HS-5 (cell line): ENCODE data around the gene LGALS14.
"Not testable (repeated sequence)": the region's sequence is repeated elsewhere in the genome, so short reads cannot be mapped to it uniquely, and the experiment has no call there.

ENCODE experiments used
- DNase-seq: peaks from one replicate; pipeline ENCODE4 v3.0.0-alpha.2; 2012; ENCODE audit warnings: low read depth

The LGALS14 gene

DNA sequence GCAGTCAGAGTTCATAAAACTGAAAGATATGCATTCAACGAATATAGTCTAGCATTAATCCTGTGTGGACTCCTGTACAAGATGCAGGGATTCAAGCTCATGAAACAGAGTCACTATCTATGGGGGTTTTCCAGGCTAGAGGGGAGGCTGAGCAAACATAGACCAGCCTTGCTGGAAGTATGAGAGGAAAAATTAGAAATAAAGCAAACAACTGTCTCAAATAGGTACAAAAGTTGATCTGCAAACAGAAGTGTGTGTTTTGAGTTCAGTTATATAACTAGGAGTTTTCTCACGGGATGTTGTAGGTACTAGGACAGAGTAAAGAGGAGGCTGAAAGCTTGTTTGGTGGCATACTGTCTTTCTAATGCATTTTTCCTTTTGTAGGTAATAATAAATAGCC lies 8.5 kb upstream of the LGALS14 start:
- no peak for DNase-seq

DNA sequence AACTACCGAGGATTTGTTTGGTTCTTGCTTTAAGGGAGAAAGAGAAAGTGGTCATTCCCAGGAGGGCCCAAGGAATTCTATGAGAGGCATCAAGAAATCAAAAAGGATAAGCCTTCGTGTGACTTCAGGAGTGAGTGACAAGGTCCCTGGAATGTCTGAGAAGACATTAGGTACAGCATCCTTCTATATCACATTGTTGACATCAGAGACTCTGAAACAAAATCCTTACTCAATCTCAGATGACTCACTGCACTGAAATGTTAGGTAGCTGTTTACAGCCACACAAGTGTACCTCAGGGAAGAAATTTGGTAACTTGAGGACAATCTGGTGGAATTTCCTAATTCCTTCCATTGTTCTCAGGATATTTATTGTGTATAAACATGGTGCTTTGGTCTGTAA lies 7.9 kb upstream of the LGALS14 start:
- DNase-seq, result no peak

DNA sequence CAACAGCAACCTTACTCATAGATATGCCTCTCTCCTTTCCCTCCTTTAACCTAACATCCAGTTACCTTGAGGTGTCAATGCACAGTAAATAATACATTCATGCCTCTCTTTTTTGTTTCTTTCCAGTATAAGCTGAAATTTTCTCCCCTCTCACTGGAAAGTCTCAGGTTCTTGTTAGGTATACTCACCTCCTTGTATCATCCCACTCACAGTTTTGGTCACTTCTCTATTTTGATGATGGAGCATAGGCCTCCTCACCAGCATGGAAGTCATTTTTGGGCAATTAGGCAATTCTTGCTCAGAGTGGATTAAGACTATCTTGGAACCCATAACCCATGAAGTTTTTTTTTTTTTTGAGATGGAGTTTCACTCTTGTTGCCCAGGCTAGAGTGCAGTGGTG lies 5.7 kb upstream of the LGALS14 start:
- no peak for DNase-seq

GRCh38 chr19:39701291-39701690 lies 3.0 kb upstream of the LGALS14 start:
- DNase-seq, result no peak

GRCh38 chr19:39705578-39706188 lies 1.4 kb downstream of the LGALS14 start:
- no peak for DNase-seq

DNA sequence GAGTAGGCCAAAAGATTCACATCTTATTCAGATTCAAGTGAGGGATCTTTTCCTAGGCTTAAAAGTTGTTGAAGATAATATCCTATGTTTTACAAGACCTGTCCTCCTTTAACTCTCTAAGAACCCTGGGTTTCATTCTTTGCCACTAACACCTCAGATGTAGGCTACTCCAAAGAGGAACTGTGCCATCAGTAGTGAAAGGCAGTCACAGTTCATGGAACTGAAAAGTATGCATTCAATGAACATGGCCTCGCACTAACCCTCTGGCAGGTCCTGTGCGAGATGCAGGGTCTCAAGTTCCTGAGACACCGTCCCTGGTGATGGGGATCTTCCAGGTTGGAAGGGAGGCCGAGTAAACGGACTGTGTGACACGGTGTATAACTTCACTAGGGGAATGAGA lies 4.3 kb downstream of the LGALS14 start:
- DNase-seq, result no peak

- DNase-seq, result no peak
These were observed 5.0 kb downstream of the LGALS14 start for GRCh38 chr19:39709026-39709872.

GRCh38 chr19:39710333-39710890 lies 6.1 kb downstream of the LGALS14 start:
- no peak for DNase-seq

- not testable (repeated sequence) for DNase-seq
These were observed 15.9 kb downstream of the LGALS14 start for GRCh38 chr19:39720144-39720543.

DNA sequence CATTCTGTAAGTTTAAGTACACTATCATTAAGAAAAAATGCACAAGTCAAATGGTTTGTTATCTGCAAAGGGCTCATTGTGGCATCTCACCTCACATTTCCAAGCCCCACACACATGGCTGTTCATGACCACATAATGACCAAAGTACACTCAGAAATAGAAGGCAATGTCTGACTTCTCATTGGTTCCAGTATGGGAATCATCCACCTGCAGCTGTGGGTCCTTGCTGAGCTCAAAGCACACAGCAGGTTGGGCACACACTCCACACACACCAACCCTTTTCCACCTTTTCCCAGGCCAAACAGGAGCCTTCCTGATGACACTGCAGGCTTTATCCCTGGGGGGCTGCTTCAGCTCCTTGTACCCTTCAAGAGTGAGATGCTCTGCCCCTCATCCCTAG lies 21.7 kb downstream of the LGALS14 start:
- DNase-seq, result no peak

- DNase-seq, result no peak
These were observed 23.0 kb downstream of the LGALS14 start for GRCh38 chr19:39727070-39727800.

DNA sequence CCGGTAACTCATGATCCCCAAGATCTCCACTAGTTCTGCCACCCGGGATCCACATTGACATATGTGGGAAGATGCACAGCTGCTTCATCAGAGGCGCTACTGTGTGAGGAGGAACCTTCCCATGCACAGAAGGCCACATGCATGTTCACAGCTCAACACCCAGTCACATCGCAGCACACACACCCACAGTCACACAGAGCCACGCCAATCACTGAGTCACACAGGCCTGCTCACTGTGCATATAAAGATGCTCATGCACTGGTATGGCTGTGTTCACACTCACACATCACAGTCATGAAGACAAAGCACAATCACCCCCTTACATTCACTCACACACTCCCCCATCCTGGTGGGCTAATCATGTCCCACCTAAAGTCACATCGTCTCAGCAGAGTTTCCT lies 23.8 kb downstream of the LGALS14 start:
- no peak for DNase-seq

- no peak for DNase-seq
These were observed 25.3 kb downstream of the LGALS14 start for GRCh38 chr19:39729594-39729993.

DNA sequence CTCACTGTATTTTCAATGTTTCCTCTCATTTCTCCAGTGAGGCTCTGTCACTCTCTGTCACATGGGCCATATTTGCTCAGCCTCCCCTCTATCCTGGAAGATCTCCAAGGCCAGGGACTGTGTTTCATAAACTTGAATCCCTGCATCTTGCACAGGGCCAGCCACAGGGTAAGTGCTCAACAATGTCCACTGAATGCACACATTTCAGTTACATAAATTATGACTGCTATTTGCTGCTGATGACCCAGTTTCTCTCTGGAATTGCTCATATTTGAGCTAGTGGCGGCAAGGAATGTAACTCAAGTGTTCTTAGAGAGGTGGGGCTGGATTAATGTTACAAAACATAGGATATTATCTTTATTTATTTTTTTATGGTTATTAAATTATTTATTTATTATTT lies 27.4 kb downstream of the LGALS14 start:
- no peak for DNase-seq

DNA sequence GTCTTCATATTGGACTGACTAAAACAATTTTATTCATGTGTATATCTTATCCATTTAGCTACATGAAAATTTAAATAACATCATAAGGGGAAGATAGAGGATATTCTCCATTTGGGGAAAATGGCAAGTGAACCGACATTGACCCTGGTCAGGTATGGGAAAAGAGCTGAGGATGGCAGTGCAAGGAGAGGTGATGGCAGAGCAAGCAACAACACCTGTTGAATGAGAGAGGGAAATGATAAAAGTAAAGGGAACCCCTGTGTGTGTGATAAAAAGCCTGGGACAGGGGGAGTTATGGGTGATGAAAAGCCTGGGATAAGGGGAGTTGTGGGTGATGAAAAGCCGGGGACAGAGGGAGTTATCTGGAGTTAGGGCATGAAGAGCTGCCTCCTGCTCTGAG lies 29.6 kb downstream of the LGALS14 start:
- no peak for DNase-seq

DNA sequence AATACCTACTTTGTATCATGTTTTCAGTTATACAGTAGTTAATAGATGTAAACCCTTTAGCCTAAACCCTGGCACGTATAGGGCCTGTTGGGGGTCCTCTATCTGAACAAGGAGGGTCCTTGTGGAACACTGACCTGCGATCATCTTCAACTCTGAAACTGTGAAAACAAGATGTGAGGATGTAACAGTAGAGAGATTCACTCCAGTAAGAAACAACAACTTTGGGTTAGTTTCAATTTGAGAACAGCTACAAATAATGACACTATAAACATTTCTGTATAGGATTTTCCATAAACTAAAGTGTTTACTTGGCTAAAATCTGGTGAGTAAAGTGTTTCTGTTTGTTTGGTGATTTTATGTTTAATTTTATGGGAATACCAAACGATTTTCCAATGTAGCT lies 31.4 kb downstream of the LGALS14 start:
- no peak for DNase-seq

GRCh38 chr19:39736088-39736487 lies 31.8 kb downstream of the LGALS14 start:
- DNase-seq, result no peak

DNA sequence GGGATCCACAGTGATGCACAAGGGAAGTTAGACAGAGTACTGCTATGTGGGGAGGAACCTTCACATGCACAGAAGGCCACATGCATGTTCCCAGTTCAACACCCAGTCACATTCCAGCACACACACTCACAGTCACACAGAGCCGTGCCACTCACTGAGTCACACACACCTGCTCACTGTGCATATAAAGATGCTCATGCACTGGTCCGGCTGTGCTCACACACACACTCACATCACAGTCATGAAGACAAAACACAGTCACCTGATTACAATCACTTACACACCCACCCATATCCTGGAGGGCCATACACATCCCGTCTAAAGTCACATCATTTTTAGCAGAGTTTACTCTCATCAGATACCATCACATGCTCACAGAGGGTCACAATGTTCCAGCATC lies 33.1 kb downstream of the LGALS14 start:
- no peak for DNase-seq

DNA sequence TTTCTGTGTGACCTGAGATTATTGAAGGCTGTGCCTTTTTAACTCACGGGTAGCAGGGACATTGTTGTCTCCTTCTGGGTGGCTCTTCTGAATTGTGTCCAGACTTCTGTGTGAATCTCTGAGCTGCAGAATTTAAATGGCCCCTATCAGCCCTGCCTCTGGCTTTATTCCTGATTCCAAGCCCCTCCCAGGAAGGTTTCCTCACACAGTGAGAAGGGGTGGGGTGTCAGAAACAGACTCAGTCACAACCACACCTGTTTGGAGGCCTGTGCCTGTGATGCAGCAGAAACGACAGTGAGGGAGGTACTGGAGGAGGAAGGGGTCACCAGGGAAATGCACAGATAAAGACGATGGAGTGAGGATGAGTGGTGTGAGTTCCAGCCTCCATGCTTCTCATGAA lies 33.6 kb downstream of the LGALS14 start, which contains the start of gene CLC:
CLC (minus strand) TSS at position 139 of the 400 bp plus-strand sequence; CDS start at position 62, 77 bp downstream.
- no peak for DNase-seq

DNA sequence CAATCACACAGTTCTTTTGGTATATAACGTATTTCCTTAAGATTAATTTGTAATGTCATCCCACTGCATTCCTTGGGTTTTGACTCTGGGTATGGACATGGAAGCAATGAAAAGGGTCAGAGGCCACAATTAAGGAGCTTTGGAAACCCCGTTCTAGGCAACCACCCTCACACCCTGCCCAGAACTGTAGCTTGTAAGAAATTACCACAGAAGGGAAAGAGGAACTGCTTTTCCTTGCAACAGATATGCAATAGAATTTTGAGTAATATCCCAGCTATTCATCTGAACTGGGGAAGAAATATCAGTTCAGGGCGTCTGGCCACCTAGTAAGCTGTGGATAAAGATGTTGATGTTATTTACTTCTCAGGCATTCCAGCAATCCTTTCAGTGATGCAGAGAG lies 34.5 kb downstream of the LGALS14 start:
- no peak for DNase-seq

DNA sequence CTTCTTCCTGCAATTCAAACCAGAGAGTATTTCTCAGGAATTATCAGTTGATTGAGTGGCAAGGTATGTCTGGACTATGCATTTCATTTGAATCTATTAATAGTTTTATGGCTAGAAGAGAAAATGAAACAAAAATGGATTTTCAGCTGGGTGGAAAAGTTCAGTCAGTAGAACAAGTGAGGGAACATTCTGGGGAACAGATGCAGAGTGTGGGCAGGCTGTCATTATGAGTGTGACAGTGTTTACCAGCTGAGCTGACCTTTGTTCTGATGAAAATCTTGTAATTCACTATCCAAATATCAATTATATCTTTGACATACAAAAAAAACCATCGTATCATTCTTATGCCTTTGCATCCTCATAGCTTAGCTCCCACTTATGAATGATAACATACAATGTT lies 36.1 kb downstream of the LGALS14 start:
- DNase-seq, result no peak

DNA sequence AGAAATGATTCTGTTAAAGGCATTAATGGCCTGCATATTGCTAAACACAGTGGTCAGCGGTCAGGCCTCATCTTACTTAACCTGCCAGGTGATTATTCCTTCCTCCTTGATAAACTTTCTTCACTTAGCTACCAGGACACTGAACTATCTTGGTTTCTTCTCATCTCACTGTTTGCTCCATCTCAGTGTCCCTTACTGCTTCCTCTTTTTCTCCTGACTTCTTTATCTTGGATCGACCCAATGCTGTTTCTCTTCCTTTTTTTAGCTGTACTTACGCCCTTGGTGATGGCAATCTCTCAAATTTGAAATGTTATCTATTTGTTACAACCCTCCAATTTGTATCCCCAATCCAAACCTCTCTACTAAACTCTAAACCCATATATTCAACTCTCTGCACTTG lies 41.4 kb downstream of the LGALS14 start:
- no peak for DNase-seq
